GM06990 (cell line): ENCODE measurements around the gene MIS18A.

Experiments
- DNase-seq: peaks from one replicate; pipeline ENCODE4 v3.0.0-alpha.2; 2011; ENCODE audit not compliant: insufficient read length; ENCODE audit errors: extremely low read depth
- H3K27me3 ChIP-seq: replicated peaks from 2 replicates; pipeline ENCODE4 v1.6.0; 2011; ENCODE audit warnings: low read length; ENCODE audit not compliant: control insufficient read depth, insufficient read depth
- H3K36me3 ChIP-seq: 2 replicates; pipeline ENCODE4 v1.5.1; 2011; ENCODE audit warnings: low read length; ENCODE audit not compliant: control insufficient read depth, insufficient read depth
- H3K4me3 ChIP-seq: replicated peaks from 2 replicates; pipeline ENCODE4 v1.5.1; 2011; ENCODE audit warnings: low read depth, mild to moderate bottlenecking, control low read depth, low read length
- CTCF ChIP-seq: IDR thresholded peaks from 2 replicates; pipeline ENCODE4 v1.5.1; 2011; ENCODE audit warnings: low read length, control low read depth, mild to moderate bottlenecking, inconsistent platforms; ENCODE audit not compliant: insufficient read depth, poor library complexity, severe bottlenecking

Gene MIS18A

GRCh38 chr21:32249511-32250280, 29.2 kb downstream of the MIS18A start:
- no peak for TF ChIP-seq CTCF
- DNase-seq, result no peak
- H3K4me3 ChIP-seq, result no peak overlapping the region
- H3K36me3 ChIP-seq, result no peaks in the 10 kb centered on the region
- H3K27me3 ChIP-seq, result no peaks in the 10 kb centered on the region; the same call in 1 of the 2 replicates

- no peaks in the 10 kb centered on the region; the same call in 1 of the 2 replicates for H3K27me3 ChIP-seq
- no peak for TF ChIP-seq CTCF
- H3K36me3 ChIP-seq, result no peaks in the 10 kb centered on the region
- DNase-seq, result no peak
- no peak overlapping the region for H3K4me3 ChIP-seq
Observed at GRCh38 chr21:32248571-32249461, 30.0 kb downstream of the MIS18A start.

GRCh38 chr21:32246571-32247140, 32.2 kb downstream of the MIS18A start:
- no peak for DNase-seq
- no peak for TF ChIP-seq CTCF
- Histone ChIP-seq H3K4me3 (no peak overlapping the region), H3K36me3 (no peaks in the 10 kb centered on the region), H3K27me3 (no peaks in the 10 kb centered on the region; the same call in 1 of the 2 replicates)

GRCh38 chr21:32245971-32246370, 32.9 kb downstream of the MIS18A start:
- no peak for TF ChIP-seq CTCF
- no peak overlapping the region for H3K4me3 ChIP-seq
- H3K27me3 ChIP-seq, result no peaks in the 10 kb centered on the region; the same call in 1 of the 2 replicates
- no peaks in the 10 kb centered on the region for H3K36me3 ChIP-seq
- no peak for DNase-seq

- Histone ChIP-seq H3K27me3 (no peaks in the 10 kb centered on the region), H3K4me3 (peak overlapping the region; percentile 1; the same call in 1 of the 2 replicates), H3K36me3 (no peaks in the 10 kb centered on the region)
- TF ChIP-seq CTCF, result no peak
- DNase-seq, result no peak
Observed at GRCh38 chr21:32240851-32241687, 37.8 kb downstream of the MIS18A start.
